ENCODE data around the gene GABRR1.

GABRR1 gene

DNA sequence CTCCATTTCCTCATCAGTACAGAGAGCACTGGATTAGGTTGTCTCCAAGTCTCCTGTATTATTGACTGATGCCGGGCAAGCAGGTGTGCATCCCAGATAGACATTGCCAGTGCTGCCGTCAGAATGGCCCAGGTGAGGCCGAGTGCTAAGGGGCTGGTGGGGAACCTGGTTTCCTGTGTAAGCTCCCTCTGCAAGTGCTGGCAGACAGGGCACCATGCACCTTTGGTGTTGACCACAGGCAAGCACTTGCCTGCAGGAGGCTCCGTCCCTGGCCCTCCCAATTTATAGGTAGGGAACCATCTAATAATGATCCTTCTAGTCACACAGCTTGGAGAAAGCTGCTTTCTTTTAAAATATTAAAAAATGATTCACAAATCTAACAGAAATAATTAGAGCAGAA, 747 bp downstream of the GABRR1 start:
- DNase-seq, result no peak

DNA sequence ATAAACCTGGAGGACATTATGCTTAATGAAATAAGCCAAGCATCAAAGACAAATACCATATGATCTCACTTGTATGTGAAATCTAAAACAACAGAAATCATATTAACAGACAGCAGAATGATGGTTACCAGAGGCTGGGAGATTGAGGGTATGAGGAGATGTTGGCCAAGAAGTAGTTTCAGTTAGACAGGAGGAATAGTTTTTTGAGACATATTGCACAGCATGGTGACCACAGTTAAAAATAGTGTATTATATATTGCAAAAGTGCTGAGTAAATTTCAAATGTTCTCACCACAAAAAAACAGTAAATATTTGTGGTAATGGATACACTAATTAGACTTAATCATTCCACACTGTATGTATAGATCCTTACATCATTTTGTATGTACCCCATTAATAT, 1.8 kb downstream of the GABRR1 start:
- no peak for DNase-seq

DNA sequence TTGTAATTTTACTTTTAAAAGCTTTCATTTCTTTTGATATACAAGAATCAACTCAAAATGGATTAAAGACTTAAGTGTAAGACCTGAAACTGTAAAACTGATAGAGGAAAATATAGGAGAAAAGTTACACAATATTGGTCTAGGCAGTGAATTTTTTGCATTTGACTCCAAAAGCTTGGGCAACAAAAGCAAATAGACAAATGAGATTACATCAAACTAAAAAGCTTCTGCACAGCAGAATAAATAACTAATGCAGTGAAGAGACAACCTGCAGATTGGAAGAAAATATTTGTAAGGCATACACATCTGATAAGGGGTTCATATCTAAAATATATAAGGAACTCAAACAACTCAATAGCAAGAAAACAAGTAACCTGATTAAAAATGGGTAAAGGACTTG, 3.0 kb downstream of the GABRR1 start:
- no peak for DNase-seq

DNA sequence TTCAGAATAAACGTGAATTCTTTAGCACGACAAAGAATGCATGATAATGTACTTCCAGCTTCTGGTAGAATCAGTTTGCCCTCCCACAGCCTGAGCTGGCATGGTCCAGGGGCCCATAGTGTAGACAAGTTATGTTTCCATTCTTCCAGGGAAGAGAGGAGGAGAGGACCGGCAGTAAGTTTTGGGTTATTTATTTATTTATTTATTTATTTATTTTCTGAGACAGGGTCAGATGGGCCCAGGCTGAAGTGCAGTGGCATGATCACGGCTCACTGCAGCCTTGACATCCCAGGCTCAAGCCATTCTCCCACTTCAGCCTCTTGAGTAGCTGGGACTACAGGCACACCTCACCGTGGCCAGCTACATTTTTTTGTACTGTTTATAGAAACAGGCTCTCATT, 4.7 kb downstream of the GABRR1 start:
- no peak for DNase-seq

DNA sequence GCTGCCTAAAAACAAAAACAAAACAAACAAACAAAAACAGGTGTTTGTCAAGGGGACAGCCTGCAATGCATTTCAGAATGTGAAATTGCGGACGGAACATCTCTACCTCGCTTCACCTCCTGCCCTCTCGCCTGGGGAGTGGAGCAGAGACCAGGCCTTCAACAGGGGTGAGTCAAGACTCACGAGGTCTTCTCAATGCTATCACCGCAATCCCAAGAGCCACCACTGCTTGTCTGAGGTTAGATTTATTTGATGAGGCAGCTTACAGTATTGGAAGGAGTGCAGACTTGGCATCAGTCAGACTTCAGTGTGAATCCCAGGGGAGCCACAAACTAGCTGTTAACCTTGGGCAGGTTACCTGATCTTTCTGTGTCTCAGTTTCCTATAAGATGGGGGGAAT, 7.7 kb downstream of the GABRR1 start:
- DNase-seq, result no peak

DNA sequence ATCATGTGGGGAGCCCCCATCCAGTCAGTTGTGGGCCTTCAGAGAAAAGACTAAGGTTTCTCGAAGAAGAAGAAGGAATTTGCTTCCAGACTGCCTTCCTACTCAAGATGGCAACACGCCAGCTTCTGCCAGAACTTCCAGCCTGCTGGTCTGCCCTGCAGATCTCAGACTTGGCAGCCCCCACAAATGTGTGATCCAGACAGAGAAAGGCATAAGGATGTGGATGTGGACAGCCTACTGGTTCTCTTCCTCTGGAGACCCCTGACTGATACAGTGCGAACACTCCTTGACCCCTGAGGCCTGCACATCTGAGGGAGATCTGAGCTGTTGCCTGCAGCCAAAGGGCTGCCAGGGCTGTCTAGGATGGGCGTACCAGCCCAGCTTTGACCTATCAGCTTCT, 8.6 kb downstream of the GABRR1 start:
- DNase-seq, result peak in 26 of 56 donors; percentile 1 to 44 (median 8)

DNA sequence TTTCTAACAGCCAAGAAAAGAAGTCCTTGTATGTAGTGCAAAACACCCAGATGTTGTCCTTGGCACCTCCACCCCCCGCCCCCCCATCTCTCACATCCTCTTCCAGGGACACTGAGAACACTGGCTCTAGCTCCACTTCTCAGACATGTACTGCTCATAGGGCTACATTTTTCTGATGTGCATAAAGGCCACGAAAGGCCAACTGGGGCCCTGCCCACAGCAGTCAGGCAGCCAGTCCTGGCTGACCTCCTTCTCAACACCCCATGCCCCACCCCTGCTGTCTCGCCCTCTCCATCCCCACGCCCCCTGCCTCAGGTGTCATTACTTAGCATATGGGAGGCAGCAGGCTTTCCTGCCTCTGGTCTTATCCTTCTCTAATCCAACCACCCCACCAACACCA, 11.3 kb downstream of the GABRR1 start:
- no peak for DNase-seq

DNA sequence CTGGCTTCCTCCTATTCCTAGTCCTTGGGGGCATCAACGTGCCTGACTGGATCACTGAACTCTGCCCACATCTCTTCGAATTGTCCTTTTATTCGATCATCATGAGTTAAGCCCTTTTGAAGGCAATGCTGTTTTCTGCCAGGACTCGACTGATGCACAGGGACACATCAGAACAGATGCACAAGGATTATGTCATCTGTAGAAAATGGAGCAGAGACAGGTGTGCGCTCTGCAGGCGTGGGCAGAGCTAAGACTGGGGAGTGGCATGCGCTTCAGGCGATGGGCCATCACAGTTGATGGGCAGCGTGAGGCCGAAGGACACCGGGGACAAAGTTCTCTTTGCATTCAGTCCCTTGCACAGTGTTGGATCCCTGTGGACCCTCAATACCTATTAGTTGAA, 13.1 kb downstream of the GABRR1 start:
- peak in 1 of 56 donors; percentile 3 for DNase-seq

DNA sequence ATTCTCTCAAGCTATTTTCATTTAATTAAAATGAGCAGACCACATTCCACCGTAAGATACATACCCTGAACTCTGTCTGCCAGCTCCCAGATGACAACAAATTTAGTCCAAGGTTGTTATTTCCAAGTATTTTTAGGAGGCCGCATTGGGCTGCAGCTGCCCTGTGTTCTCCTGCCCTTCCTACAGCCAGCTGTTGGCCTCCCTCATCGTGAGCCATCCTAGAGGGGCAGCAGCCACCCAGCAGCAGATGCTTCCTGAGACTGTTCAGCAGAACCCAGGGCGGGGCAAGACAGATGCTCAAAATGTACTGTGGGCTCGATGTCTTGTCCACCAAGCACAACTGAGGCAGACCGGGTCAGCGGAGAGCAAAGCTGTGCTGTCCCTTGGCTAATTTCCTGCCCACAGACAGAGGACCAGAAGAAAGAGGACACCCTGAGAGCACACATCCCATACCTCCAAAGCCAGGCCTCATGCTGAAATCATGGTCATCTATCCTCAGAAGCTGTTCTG, 16.4 kb downstream of the GABRR1 start:
- DNase-seq, result no peak

DNA sequence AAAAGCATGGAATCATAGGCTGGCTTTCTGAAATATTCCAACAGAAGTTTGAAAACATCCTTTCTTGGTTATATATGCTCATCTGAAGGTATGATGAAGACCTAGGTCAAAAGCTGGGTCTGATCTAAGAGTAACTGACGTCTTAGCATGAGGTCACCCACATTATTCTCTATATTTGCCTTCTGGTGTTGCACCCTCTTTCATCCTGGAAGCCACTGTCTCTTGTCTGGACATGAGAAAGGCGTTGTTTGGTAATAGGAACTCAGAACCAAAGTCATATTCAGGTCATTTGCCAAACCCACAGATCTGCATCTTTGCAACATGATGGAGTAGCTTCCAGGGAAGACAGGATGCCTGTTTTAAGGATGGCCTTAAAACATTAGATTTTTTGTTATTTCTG, 17.6 kb downstream of the GABRR1 start:
- DNase-seq, result no peak

DNA sequence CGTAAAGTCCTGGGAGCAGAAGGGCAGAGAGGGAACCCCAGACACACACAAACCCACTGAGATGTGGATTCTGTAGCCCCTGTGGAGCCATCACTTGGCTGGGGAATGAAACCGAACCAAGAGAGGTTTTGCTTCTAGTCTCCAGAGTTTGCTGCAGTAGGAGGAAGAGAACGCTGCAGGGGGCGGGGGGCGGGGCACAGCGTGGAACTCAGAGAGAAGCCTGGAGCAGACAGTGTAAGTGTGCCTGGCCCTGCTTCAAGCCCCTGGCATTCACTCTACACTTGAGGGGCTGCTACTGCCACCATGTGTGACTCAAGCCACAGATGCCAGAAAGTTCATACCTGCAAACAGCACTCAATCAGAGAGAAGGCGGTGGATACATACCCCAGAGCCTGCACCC, 18.9 kb downstream of the GABRR1 start:
- DNase-seq, result no peak

DNA sequence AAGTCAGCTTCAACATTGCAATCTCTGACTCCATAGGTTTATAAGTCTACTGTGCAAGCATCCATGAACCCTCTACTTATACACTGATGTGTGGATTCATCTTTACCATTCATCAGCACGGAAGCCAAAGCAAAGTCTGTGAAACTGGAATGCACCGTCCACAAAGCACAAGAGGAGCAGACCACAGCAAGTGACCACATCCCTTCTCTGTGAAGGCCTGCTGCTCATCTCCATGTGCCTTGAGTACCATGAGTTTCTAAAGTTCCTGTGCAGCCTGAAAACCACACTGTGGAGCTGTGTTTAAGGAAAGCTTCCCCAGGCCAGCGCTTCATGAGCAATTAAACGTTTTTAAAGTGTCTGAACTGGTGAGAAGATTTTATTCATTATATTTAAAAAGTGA, 20.0 kb downstream of the GABRR1 start:
- DNase-seq, result no peak

DNA sequence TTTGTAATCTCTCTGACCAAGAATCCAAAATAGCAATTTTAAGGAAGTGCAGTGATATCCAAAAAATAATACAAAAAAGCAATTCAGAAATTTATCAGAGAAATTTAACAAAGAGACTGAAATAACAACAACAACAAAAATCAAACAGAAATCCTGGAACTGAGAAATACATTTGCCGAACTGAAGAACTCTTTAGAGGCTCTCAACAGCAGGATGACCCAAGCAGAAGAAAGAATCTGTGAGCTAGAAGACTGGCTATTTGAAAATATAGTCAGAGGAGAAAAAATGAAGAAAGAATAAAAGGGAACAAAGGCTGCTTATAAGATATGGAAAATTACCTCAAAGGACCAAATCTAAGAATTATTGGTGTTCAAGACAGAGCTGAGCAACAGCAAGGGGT, 22.6 kb downstream of the GABRR1 start:
- DNase-seq, result no peak

DNA sequence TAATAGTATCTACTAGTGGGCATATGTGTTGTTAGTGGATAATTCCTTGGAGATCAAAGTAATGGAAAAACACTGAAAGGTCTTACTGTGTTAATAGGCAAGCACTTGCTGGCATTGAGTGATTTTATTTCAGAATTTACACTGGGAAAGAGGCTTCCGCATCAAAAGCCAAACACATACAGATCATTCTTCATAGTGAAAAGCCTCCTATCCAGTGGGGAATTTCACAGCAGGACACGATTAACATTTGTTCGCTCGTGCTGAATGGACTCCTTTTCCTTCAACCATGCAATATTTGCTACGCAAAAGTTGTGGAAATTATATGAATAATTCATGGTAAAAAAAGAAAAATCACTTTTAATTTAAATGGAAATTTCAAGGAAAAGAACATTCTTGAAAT, 26.4 kb downstream of the GABRR1 start:
- DNase-seq, result no peak

DNA sequence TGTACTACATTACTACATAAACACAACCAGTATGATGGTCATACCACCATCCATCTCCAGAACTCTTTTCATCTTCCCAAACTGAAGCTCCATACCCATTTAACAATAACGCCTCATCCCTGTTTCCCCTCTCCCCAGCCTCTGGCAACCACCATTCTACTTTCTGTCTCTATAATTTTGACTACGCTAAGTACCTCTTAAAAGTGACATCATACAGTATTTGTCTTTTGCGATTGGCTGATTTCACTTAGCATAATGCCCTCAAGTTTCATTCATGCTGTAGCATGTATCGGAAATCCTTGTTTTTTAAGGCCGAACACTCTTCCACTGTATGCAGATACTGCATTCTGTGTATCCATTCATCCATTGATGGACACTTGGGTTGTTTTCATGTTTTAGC, 29.7 kb downstream of the GABRR1 start:
- DNase-seq, result no peak

DNA sequence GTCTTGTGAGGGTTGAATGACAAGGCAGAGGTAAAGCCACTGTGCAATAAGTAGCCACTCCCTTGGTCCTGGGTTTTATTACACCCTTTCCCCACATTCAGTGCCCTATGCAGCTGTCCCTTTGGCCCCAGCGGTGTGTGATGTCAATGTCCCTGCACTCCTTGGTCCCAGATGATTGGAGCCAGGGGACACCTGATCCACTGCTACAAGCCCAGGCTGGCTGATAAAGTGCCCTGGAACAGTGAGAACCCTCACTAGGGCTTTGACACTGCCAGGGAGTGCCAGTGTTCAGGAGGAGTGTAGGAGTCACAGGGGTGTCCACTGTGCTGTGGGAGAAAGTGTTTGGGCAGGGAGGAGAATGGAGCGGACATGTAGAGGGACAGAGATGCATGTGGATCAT, 30.4 kb downstream of the GABRR1 start:
- no peak for DNase-seq

DNA sequence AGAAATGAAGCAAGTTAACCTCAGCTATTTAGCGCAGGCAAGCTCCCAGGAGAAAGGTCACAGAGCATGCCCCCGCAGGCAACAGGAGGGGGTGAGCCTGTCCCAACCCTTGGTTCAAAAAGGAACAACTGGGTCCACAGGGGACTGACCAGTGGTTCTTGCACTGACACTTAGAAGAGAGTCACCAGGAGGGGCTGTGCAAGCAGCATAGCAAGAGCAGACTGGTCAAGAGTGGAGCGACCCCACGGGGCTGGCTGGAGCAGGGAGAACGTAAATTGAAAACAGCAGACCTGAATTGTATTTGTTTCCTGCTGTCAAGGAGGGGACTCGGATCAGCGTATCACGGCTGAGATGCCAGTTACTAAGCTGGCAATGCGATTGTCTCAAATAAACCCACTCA, 32.8 kb downstream of the GABRR1 start:
- DNase-seq, result no peak

DNA sequence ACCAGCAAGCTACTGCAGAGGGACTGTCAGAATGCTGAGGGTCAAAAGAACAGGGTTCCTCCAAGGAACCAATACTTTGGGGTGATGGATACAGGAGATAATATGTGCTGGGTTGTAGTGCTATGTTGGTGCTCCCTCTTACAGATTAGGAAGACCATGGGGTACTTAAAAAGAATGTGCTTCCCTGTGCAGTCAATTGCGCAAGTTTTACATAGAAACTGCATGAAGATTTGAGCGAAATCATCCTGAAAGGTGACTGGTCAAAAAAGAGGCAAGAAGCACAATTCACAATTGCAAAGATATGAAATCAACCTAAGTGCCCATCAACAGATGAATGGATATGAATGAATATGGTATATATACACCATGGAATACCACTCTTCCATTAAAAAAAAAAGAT, 33.9 kb downstream of the GABRR1 start:
- DNase-seq, result no peak

DNA sequence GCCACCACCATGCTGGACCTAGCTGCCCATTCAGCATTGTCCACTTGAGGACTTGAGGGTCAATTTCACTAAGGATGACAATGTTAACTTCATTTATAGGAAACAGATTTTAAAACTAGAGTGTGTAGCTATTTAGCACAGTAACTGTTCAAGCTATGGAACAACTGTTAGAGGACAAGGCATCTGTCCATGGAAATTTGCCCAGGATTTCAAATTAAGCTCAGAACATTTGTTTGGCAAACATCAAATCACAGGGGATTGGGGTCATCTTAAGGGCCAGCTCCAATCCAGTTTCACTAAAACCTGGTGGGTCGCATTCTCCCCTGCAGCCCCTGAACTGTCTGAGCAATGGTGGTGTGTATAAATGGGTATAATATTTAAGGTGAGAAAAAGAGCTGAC, 36.2 kb downstream of the GABRR1 start:
- no peak for DNase-seq

DNA sequence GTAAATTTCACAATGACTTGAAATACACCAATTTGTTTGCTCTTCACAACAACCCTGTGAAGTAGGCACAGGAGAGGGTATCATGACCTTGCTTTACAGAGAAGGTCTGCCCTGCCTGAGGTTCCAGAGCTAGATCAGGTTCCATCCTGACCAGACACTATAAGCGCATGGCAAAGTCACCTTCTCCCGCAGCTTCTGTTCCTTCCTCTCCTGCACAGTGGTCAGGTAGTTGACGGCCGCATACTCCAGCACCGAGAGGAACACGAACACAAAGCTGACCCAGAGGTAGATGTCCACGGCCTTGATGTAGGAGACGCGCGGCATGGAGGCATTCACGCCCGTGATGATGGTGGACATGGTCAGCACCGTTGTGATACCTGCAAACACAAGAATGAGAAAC, 37.0 kb downstream of the GABRR1 start:
- no peak for DNase-seq

DNA sequence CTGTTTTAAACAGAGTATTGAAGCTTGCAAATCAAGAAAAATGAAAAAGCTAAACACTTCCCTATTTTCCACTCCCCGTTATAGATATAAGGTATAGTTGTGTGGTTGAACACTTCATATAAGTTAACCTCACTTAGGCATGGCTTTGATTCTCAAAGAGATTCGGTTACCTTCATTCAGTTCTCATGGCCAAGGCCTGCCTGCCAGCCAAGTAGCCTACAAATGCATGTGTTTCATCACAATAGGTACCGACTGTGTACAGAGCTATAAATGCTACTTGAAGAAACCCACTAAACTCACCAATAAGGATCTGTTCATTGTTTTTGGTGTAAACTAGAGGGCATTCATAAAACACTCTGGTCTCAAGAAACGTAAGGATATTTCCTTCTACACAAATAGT, 43.5 kb downstream of the GABRR1 start:
- DNase-seq, result no peak

DNA sequence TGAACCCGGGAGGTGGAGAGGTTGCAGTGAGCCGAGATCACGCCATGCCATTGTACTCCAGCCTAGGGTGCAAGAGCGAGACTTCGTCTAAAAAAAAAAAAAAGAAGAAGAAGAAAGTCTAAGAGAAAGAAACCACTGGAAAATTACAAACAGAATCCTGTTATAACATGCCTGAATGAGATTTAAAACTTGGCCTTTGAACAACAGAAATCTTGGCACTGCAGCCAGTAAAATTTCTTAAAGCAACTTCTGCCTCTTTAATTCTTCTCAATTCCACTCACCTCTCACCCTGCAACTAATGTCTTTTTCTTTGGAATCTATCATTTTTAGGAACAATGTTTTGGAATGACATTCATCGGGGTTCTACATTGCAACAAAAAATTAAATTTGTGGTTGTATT, 45.0 kb downstream of the GABRR1 start:
- no peak for DNase-seq

DNA sequence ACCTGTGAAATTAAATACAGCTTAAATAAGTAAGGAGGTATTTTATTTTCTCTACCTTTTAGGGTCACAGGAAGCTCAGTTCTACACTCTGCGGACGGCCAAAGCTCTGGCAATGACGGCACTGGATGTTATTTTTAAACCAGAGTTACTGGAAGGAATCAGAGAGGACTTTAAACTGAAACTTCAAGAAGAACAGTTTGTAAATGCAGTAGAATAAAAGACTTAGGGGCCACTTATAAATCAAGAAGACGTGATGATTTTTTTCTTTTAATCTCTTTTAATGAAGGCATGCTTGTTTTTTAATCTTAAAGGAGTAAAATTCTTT, 55.1 kb downstream of the GABRR1 start:
- DNase-seq, result no peak

DNA sequence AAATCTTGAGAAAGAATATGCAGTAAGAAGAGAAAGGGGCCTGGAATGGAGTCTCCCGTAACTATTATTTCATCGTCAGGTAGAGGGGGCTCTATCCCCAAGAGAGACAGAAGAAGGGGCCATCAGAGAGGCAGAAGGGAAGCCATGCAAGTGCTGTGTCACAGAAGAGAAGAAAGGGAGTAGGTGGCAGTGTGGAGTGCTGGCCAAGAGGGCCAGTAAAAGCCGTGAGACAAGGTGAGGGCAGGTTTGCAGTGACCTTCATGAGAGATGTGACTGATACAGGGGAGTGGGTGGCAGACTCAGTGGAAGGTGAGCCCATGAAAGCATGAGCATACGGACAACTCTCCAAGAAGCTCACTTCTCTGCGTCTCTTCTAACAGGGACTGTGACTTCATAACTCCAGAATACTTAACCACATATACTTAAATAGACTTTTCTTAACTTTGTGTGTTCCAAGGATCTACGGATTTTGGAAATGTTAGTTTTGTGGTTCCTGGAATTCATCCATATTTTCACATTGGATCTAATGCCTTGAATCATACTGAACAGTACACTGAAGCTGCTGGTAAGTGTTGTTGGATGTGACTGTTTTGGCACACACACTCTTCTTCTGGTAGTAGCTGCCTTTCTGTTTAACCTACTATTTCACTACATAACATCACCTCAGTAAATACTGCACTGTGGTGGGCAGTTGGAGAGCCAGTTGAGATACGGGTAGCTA, 55.7 kb downstream of the GABRR1 start:
- DNase-seq, result no peak
